ENCODE data around the gene ANKRD44.

DNA sequence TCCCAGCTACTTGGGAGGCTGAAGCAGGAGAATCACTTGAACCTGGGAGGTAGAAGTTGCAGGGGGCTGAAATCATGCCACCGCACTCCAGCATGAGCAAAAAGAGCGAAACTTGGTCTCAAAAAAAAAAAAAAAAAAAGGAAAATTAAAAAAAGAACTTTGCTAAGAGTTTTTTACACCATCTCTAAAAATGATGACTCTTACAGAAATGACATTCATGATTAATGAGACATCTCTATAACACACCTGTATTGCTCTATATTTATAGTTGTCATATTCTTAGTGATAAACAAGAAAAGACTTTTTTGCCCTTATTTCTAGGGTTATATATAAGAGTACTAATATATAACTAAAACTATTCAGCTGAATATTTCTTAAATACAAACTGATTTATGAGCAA, 34.4 kb downstream of the ANKRD44 start:
- TF ChIP-seq, protein P1, sequence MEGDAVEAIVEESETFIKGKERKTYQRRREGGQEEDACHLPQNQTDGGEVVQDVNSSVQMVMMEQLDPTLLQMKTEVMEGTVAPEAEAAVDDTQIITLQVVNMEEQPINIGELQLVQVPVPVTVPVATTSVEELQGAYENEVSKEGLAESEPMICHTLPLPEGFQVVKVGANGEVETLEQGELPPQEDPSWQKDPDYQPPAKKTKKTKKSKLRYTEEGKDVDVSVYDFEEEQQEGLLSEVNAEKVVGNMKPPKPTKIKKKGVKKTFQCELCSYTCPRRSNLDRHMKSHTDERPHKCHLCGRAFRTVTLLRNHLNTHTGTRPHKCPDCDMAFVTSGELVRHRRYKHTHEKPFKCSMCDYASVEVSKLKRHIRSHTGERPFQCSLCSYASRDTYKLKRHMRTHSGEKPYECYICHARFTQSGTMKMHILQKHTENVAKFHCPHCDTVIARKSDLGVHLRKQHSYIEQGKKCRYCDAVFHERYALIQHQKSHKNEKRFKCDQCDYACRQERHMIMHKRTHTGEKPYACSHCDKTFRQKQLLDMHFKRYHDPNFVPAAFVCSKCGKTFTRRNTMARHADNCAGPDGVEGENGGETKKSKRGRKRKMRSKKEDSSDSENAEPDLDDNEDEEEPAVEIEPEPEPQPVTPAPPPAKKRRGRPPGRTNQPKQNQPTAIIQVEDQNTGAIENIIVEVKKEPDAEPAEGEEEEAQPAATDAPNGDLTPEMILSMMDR (IDR thresholded peaks at IDR 0.05) = no peak
- TF ChIP-seq ZNF263 (CRISPR knock-in tag; IDR thresholded peaks at IDR 0.05; ENCODE audit: low read depth) = no peak
- TF ChIP-seq, protein P2, sequence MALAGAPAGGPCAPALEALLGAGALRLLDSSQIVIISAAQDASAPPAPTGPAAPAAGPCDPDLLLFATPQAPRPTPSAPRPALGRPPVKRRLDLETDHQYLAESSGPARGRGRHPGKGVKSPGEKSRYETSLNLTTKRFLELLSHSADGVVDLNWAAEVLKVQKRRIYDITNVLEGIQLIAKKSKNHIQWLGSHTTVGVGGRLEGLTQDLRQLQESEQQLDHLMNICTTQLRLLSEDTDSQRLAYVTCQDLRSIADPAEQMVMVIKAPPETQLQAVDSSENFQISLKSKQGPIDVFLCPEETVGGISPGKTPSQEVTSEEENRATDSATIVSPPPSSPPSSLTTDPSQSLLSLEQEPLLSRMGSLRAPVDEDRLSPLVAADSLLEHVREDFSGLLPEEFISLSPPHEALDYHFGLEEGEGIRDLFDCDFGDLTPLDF (CRISPR knock-in tag; IDR thresholded peaks at IDR 0.05) = no peak
- TF ChIP-seq ETV6 (CRISPR knock-in tag; IDR thresholded peaks at IDR 0.05) = no peak
- no peak for TF ChIP-seq CREB1 (CRISPR knock-in tag; IDR thresholded peaks at IDR 0.05)
- TF ChIP-seq, protein P3, sequence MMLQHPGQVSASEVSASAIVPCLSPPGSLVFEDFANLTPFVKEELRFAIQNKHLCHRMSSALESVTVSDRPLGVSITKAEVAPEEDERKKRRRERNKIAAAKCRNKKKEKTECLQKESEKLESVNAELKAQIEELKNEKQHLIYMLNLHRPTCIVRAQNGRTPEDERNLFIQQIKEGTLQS (CRISPR knock-in tag; conservative IDR thresholded peaks at IDR 0.05) = no peak
- no peak for TF ChIP-seq CREM (CRISPR knock-in tag; IDR thresholded peaks at IDR 0.05)
- TF ChIP-seq, protein P4, sequence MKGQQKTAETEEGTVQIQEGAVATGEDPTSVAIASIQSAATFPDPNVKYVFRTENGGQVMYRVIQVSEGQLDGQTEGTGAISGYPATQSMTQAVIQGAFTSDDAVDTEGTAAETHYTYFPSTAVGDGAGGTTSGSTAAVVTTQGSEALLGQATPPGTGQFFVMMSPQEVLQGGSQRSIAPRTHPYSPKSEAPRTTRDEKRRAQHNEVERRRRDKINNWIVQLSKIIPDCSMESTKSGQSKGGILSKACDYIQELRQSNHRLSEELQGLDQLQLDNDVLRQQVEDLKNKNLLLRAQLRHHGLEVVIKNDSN (CRISPR knock-in tag; IDR thresholded peaks at IDR 0.05) = no peak
- no peak for TF ChIP-seq FOXP1 (CRISPR knock-in tag; IDR thresholded peaks at IDR 0.05; ENCODE audit: borderline replicate concordance)
- TF ChIP-seq, protein P5, sequence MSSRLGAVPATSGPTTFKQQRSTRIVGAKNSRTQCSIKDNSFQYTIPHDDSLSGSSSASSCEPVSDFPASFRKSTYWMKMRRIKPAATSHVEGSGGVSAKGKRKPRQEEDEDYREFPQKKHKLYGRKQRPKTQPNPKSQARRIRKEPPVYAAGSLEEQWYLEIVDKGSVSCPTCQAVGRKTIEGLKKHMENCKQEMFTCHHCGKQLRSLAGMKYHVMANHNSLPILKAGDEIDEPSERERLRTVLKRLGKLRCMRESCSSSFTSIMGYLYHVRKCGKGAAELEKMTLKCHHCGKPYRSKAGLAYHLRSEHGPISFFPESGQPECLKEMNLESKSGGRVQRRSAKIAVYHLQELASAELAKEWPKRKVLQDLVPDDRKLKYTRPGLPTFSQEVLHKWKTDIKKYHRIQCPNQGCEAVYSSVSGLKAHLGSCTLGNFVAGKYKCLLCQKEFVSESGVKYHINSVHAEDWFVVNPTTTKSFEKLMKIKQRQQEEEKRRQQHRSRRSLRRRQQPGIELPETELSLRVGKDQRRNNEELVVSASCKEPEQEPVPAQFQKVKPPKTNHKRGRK (CRISPR knock-in tag; IDR thresholded peaks at IDR 0.05; ENCODE audit: borderline replicate concordance) = no peak
- no peak for TF ChIP-seq TP53 (CRISPR knock-in tag; IDR thresholded peaks at IDR 0.05)
- no peak for TF ChIP-seq SP1 (CRISPR knock-in tag; conservative IDR thresholded peaks at IDR 0.05)
- TF ChIP-seq NR1H2 (CRISPR knock-in tag; IDR thresholded peaks at IDR 0.05) = no peak
- TF ChIP-seq, protein P6, sequence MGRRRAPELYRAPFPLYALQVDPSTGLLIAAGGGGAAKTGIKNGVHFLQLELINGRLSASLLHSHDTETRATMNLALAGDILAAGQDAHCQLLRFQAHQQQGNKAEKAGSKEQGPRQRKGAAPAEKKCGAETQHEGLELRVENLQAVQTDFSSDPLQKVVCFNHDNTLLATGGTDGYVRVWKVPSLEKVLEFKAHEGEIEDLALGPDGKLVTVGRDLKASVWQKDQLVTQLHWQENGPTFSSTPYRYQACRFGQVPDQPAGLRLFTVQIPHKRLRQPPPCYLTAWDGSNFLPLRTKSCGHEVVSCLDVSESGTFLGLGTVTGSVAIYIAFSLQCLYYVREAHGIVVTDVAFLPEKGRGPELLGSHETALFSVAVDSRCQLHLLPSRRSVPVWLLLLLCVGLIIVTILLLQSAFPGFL (CRISPR knock-in tag; IDR thresholded peaks at IDR 0.05; ENCODE audit: borderline replicate concordance) = no peak
